Activated CD4-positive, alpha-beta T cell treated with anti-CD3 and anti-CD28 coated beads, Interleukin-2, amount 50 U/mL, for 16 hours (primary cell): ENCODE data around the gene TMPRSS9.
"Not testable (repeated sequence)": the region's sequence is repeated elsewhere in the genome, so short reads cannot be mapped to it uniquely, and the experiment has no call there.

Experiments
- DNase-seq: peaks from one replicate; pipeline ENCODE4 v3.0.0-alpha.2; 2020

Gene TMPRSS9

DNA sequence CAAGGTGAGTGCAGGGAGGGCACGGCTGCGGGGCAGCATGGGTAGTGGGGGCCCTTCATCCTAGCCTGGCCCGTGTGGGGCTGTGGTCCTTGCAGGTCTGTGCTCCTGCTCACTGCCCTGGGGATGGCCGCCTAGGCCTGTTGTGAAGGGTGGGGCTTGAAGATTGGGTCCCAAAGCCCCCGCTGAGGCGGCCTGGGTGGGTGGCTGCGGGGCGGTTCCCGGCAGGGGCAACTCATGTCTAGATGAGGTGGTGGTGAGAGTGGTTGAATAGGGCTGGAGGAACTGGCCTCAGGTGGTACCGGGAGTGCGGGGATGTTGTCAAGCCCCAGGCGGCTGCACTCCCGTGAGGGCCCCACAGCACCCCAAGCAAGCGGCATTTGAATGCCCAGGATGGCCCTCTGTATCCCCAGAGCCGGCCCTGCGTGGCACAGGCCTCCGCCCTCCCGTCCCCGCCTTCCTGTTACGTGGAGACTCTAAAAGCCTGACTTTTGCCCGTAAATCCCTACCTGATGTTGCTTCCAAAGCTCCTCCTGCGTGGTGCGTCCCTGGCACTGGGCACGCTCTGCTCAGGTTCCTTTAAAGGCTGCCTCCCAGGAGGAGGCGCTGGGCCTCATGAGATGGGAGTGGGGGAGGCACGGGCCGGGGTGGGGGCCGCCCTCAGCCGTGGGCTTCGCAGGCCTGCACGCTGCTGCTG, 16.6 kb upstream of the TMPRSS9 start:
- no peak for DNase-seq

DNA sequence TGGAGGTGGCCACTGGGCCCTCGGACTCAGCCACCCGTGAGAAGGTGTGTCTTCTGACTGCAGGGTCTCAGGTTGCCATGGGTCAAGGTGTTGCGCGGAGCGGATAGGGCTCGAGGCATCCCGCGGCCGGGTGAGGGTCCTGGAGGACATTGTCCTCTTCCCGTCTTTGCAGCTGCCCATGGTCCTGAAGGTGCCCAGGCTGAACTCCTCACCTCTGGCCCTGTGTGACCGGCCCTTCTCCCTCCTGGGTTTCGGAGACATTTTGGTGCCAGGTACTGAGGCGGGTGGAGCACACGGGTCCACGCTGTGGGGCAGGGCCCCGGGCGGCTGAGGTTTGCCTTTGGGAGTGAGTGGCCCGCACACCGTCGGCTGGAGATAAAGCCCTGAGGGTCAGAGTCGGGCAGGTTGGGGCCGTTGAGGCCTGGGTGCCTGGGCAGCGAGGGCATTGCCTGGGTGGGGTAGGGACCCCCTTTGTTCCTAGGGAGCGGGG, 15.6 kb upstream of the TMPRSS9 start:
- no peak for DNase-seq

DNA sequence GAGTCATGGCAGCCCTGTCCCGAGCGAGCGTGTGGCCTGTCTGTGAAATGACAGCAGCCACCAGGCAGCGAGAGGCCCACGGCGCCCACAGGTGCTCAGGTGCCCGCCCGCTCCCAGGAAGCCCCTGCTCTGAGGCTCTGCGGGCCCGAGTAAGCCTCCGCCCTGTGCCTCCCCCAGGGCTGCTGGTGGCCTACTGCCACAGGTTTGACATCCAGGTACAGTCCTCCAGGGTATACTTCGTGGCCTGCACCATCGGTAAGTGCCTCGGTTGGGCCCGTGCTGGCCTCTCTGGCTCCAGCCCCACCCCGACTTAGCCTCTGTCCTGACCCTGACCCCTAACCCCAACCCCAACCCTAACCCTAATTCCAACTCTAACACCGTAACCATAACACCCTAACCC, 15.0 kb upstream of the TMPRSS9 start:
- DNase-seq = no peak

DNA sequence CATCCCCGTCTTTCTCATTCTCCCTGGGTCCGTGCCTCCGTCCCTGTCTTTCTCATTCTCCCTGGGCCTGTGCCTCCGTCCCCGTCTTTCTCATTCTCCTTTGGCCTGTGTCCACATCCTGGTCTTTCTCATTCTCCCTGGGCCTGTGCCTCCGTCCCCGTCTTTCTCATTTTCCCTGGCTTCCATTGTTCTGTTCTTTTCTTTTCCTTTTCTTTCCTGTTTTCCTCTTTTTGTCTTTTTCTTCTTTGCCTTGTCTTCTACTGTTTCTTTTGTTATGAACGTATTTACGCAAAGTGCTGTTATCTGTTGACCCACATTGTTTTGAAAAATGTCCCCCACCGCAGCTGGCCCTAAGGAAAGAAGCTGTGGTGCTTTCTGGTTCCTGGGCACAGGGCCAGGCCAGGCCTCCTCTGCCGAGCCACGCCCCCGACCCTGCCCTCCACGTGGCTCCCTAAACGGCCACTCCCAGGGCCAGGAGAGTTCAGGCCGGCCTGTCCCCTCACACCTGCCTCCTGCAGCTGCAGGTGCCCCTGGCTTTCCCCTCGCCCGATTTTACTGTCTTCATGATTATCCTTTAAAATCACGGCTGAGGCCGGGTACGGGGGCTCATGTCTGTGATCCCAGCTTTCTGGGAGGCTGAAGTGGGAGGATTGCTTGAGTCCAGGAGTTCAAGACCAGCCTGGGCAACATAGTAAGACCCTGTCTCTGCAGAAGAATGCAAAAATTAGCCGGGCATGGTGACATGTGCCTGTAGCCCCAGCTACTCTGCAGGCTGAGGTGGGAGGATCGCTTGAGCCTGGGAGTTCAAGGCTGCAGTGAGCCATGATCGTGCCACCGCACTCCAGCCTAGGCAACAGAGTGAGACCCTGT, 14.0 kb upstream of the TMPRSS9 start:
- no peak for DNase-seq

DNA sequence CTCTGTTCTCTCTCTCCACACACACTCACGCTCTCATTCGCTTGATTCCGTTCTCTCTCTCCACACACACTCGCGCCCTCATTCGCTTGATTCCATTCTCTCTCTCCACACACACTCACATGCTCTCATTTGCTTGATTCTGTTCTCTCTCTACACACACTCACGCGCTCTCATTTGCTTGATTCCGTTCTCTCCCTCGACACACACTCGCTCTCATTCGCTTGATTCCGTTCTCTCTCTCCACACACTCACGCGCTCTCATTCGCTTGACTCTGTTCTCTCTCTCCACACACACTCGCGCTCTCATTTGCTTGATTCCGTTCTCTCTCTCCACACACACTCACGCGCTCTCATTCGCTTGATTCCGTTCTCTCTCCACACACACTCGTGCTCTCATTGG, 10.2 kb upstream of the TMPRSS9 start:
- DNase-seq = not testable (repeated sequence)

DNA sequence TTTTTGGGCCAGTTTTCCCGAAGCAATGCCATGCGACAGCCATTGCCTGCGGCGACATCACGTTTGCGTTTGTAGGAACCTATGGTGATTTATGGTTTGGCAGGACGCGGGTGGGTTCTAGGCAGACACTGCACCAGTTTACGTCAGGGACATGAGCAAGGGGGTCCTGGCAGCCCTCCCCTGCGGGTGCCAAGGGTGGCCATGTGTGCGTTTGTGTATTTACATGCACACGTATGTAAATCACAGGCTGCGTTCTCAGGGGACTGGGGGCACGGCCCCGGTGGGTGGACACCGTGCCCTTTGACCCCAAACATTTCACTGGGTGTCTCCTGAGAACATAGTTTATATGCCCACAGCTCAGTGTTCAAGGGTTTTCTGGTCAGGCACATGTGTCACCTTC, 9.4 kb upstream of the TMPRSS9 start:
- DNase-seq = no peak

DNA sequence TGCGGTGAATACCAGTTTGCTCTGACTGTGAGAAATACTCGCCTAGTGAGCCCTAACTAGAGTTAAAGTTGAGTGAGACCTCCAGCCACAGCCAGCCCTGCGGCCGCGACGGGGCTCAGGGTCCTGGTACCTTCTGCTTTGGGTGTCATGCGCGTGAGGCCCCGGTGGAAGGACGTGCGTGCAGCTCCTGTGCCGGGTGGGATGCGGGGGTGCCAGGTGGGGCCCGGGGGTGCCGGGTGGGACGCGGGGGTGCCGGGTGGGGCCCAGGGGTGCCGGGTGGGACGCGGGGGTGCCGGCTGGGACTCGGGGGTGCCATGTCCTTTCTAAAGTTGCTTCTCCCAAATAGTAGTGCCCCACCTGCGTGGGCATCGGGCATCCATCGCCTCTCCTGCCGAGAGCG, 8.5 kb upstream of the TMPRSS9 start:
- DNase-seq = no peak

DNA sequence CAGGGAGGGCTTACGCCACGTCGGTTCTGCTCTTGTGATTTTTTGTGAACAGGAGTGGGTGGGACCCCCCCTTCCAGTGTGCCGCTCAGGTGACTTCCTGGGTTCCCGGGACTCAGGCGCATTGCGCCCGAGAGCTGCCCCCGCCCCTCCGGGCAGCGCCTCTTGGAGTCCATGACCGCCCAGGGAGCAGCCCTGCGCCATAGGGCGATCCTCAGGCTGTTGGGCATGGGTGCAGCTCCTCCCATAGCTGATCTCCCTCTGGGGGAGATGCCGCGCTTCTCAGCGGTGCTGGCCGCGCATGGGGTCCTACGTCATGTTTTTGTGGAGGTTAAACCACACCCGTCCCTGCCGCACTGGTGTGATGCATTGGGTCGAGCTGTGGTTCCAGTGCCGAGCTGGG, 7.9 kb upstream of the TMPRSS9 start:
- DNase-seq = no peak

DNA sequence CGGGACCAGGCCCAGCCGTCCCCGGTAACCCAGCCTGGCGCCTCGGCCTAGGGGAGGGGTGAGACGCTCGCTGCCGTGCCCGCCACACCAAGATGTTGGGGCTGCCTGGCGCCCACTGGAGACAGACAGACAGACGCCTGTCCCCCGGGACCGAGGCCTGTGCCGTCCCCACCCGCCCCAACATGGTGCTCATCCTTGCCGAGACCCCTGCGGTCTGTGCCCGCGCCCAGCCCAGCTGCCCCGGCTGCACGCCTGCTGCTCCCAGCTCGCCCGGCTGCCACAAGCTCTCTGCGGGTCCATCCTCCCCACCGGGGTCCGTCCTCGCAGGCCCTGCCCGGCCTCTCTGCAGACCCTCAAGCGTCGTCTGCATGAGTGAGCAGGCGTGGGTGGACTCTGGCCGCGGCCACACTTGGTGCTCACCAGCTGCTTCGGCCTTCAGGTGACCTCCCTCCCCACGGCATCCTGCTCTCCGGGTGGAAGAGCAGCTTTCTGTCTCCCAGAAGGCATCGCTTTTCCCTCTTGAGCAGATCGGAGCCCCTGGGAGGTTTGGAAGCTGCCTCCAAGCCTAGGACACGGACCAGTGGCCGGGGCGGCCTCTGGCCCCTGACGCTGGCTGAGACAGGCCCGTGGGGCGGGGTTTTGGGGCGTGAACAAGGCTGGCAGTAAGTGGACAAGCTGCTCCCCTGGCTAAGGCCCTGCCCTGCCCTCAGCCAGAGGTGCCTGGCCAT, 6.7 kb upstream of the TMPRSS9 start:
- no peak for DNase-seq

DNA sequence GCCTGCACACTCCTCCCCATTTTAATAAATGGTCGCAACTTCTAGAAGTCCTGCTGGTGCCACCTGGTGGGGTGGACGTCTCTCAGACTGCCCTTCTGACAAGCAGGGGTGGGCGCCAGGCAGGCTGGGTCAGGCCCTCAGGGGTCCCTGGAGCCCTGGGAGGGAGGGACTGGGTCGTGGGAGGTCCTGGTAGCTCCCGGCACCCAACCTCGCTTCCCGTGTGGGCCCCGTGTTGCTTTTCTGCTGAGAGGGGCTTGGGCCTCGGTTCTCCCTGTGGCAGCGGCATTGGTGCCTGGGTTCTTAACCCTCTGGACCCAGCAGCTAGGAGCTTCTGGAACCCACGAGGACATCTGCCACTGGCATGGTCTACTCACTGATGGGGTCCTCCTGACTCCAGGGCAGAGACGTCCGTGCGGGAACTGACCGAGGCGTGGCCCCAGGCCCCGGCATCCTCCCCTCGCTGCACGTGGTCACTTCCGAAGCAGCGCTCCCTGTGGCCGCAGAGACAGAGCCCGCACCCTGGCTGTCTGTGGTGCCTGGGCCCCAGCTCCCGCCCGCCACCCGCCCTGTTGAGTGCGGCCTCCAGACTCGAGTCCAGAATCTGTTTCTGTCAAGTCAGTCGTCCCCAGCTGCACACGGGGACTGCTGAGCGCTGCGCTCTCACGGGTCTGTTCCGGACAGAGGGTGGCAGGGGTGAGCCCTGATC, 6.0 kb upstream of the TMPRSS9 start:
- DNase-seq = no peak

DNA sequence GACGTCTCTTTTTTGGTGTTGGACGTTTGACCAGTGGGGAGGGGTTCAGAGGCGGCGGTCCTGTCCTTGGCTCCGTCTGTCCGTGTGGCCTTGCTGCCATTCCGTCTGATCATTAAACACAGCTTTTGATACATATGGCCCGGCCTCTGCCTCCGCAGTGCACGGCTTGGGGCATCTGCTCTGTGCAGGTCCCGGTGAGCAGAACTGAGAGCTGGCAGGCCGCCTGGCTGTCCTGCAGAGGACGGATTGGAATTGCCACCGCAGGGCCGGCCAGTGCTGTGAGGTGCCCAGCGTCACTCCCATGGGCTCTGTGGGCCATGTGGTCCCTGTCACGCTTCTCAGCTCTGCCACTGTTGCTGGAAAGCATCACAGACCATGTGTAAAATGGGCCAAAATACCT, 5.4 kb upstream of the TMPRSS9 start:
- DNase-seq = no peak

DNA sequence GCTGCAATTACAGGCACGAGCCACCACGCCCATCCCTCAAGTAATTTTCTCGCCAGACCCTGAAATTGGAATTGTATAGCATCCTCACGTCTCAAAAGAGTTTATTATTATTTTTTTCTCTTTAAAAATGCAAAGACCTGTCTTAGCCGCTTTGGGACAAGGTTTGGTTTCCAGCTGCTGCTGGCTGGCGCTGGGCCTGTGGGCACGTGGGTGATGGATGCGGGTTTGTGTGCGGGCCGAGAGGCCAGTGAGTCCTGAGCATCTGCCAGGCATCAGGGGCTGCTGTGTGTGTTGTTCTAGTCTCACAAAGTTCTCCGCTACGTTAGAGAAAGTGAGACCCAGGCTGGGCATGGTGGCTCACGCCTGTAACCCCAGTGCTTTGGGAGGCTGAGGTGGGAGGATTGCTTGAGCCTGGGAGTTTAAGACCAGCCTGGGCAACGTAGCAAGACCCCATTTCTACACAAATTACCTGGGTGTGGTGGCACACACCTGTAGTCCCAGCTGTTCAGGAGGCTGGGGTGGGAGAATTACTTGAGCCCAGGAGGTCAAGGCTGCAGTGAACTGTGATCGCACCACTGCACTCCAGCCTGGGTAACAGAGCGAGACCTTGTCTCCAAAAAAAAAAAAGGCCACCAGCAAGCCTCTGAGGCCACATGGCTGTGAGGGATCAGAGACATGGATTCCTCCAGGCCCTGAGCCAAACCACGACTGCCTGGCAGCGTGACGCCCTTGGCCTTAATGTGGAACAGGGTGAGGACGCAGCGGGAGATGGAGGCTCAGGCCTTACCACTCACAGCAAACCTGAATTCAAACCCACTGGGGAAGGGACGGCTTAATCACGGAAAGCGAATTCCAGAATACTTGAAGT, 4.7 kb upstream of the TMPRSS9 start:
- DNase-seq = no peak

DNA sequence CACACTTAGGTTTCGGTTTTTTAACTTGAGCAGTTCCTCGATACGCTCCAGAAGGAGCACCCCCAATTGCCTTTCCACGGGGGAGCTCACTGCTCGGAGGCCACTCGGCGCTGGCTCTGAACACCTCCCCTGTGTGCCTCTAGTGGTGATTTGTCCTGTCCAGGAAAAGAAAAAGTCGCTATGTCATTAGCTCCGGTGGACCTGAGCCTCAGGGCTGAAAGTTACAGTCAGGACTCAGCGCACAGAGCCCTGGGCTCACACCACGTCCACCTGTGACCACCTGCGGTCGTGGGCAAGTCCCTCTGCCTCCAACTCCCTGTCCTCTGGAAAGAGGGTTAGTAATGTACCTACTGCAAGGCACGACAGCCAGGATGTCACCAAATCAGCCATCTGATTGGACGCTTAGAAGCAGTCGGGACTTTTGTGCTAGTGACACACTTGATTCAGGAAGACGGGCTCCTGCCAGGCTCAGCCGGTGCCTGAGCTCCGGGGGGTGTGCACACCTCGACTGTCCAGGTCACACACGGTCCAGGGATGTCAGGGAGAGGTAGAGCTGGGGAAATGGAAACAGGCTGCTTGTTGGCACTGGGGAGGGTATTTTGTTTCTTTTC, 3.9 kb upstream of the TMPRSS9 start:
- no peak for DNase-seq

DNA sequence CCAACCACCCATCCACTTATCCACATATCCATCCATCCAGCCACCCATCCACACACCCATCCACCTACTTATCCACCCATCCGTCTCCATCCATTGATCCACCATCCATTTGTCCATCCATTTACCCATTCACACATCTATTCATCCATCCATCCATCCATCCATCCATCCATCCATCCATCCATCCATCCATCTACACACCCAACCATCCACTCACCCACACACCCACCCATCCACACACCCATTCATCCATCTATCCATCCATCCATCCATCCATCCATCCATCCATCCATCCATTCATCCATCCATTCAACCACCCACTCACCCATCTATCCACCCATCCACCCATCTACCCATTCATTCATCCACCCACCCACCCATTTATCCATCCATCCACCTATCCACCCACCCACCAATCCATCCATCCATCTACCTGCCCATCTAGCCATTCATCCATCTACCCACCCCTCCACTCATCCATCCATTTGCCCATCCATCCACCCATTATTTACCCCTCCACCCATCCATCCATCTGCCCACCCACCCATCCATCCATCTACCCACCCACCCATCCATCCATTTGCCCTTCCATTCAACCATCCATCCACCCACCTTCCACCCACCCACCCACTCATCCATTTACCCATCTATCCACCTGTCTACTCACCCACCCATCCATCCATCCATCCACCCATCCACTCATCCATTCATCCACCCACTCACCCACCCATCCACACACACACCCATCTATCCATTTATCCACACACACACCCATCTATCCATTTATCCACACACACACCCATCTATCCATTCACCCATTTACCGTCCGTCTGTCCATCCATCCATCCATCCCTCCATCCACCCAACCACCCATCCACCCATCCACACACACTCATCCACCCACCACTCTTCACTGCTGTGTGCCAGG, 2.5 kb upstream of the TMPRSS9 start:
- no peak for DNase-seq

DNA sequence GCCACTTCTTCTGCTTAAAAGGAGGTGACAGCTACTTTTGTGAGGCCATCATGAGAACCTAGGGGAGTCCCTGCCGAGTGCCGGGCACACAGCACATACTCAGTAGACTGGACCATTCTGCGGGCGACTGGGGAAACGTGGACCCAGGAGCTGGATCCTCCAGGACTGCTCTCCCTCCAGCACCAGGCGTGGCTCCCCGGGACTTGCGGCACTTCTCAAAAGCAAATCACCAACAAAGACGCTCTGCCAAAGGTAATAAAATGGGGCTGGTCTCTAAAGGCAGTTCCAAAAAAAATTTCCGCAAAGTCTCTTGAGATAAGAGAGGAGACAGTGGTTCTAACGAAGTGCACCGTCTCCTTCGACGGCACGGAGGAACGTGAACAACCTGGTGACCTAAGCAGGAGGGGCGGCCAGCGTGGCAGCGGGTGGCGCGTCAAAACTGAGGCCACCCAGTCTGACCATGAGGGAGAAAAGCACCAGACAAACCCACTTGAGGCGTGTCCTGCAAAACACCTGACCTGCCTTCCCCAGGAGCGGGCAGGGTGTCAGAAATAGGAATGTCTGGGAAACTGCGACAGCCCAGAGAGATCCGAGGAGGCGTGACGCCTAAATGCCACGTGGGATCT, 1.4 kb upstream of the TMPRSS9 start:
- no peak for DNase-seq

DNA sequence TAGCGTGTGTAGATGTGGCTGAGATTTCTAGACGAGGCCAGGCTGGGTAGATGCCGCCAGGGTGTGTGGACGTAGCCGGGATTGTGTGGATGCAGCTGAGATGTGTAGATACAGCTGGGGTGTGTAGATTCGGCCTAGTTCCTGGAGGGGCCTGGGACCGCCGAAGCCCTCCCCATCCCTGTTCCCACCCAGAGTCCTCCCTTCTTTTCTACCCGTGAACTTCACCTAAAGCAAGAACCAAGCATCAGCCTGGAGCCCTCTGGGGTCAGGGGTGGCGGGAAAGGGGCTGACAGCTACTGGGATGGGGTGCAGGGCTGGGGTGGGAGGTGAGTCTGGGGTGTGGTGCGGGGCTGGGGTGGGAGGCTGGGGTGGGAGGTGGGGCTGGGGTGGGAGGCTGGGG, 768 bp downstream of the TMPRSS9 start:
- no peak for DNase-seq

DNA sequence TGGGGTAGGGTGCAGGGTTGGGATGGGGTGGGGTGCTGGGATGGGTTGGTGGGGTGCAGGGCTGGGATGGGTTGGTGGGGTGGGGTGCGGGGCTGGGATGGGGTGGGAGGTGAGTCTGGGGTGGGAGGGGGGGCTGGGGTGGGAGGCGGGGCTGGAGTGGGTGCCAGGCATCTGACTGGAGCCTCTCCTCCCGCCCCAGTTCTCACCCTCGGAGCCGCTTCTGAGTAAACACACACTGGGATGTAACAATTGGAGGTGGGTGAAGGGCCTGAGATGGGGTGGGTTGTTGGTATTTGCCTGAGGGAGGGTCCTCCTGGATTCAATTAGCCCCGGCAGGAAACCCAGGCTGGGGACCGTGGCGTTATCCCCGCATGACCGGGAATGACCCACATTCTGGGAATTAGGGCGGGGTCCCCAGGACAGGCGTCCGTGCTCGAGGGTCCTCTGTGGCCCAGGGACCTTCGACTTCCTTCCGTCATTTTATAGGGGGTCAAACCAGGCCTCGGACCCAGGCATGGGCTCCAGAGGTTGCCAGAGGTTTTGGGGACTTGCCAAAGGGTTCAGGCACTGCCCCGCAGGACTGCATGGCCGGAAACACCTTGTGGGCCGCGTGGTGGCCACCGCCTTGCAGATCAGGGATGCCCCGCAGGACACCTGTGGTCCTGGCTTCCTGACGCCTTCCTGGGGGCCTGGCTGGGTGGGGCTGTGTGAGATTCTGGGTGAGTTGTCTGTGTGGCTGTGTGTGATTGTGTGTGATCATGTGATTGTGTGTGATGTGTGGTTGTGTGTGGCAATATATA, 1.4 kb downstream of the TMPRSS9 start:
- DNase-seq = no peak

DNA sequence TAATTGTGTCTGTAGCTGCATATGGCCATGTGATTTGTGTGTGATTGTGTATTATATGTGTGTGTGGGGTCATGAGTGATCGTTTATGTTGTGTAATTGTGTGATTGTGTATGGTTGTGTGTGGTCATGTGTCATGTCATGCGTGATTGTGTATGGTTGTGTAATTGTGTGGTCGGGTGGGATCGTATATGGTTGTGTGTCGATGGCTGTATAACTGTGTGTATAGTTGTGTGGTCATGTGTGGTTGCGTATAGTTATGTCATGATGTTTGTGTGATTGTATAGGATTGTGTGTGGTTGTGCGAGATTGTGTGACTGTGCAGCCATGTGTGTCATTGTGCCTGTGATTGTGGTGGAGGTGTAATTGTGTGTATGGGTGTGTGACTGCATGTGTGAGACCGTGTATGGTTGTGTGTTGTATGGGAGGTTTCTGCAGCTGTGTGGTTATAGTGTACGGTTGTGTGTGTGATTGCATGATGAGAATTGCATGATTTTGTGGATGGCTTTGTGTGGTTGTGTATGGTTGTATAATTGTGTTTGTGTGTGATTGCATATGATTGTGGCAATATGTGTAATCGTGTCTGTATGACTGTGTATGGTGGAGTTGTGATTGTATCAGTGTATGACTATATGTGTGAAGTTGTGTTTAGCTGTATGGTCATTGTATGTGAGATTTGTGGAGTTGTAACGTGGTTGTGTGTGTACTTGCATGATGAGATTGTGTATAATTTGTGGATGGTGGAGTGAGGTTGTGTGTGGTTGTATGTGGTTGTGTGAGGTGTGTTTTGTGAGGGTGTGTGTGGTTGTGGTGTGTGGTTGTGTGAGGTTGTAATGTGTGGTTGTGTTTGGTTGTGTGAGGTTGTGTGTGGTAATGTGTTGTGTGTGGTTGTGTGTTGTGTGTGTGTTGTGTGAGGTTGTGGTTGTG, 2.2 kb downstream of the TMPRSS9 start:
- no peak for DNase-seq
